ENCODE measurements around the gene ATRAID. TPM values are rescaled to one million over a fixed set of nuclear protein-coding genes. Genes with fewer than 3 reads are reported as not detected.
"Not testable (repeated sequence)": the region's sequence is repeated elsewhere in the genome, so short reads cannot be mapped to it uniquely, and the experiment has no call there.

The ATRAID gene
- total and polyA plus RNA-seq, 2 experiments from 2014 or later: 129 to 154 TPM

DNA sequence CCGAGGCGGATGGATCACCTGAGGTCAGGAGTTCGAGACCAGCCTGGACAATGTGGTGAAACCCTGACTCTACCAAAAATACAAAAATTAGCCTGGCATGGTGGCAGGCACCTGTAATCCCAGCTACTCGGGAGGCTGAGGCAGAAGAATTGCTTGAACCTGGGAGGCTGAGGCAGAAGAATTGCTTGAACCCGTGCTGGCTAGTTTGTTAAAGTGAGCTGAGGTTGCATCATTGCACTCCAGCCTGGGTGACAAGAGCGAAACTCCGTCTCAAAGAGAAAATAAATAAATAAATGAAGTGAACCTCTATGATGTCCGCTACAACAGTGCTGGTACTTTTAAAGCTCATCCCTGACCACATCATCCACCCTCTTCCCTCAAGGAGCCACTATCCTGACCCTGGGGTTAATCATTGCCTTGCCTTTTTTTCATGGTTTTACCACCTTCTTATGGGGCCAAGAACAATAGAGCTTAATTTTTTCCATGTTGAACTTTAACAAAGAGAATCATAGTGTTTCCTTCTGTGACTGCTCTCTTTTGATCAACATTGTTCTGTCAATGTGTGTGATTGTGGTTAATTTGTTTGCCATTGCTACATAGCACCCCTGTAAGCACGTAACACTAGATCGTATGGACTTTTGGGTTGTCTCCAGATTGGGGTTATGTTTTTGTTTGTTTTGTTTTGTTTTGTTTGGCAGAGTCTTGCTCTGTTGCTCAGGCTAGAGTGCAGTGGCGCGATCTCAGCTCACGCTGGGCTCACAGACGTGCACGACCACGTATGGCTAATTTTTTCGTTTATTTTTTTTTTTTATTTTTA is 17.1 kb upstream of the ATRAID start (continued):
- TF ChIP-seq ZNF462 (CRISPR knock-in tag; IDR thresholded peaks at IDR 0.05): no peak
- TF ChIP-seq EZH2 (IDR thresholded peaks at IDR 0.05; ENCODE audit: low read depth, unreplicated experiment): no peak
- no peak for TF ChIP-seq CREB1 (CRISPR knock-in tag; IDR thresholded peaks at IDR 0.05; ENCODE audit: low read depth)
- TF ChIP-seq ZNF114 (CRISPR knock-in tag; IDR thresholded peaks at IDR 0.05): no peak
- no peak for TF ChIP-seq JUNB (IDR thresholded peaks at IDR 0.05; ENCODE audit: unreplicated experiment)

DNA sequence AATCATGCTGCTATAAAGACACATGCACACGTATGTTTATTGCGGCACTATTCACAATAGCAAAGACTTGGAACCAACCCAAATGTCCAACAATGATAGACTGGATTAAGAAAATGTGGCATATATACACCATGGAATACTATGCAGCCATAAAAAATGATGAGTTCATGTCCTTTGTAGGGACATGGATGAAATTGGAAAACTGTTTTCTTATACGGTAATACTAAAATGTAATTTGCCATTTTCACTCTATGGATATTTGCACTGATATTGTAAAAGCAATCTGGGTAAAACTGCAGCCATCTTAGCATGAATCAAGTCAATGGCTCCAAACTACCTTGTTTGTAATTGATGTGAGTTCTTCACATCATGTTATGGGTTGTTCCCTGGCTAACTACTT is 16.0 kb upstream of the ATRAID start:
- not testable (repeated sequence) for H3K4me2 ChIP-seq; ATAC-seq; H3K4me3 Mint-ChIP-seq; H3K27me3 Mint-ChIP-seq (ENCODE audit: insufficient read depth, low read depth, poor library complexity); H3K4me3 ChIP-seq; H3K27ac ChIP-seq (ENCODE audit: low read depth); H3K27me3 ChIP-seq (ENCODE audit: insufficient read depth); H3K27ac Mint-ChIP-seq; H3K9me3 Mint-ChIP-seq; H4K20me1 ChIP-seq (replicated peaks; ENCODE audit: insufficient read depth); H3K9me2 ChIP-seq (ENCODE audit: insufficient read depth); H2AFZ ChIP-seq; H3K4me1 Mint-ChIP-seq; H3K4me1 ChIP-seq (ENCODE audit: insufficient read depth); H3K36me3 ChIP-seq (ENCODE audit: insufficient read depth); DNase-seq (ENCODE audit: low spot score); H3K79me2 ChIP-seq (replicated peaks; ENCODE audit: insufficient read depth); H3F3A ChIP-seq (replicated peaks; ENCODE audit: low read depth)
- H3K36me3 Mint-ChIP-seq (ENCODE audit: low read depth): peaks cover 15% of the 10 kb centered on the region

DNA sequence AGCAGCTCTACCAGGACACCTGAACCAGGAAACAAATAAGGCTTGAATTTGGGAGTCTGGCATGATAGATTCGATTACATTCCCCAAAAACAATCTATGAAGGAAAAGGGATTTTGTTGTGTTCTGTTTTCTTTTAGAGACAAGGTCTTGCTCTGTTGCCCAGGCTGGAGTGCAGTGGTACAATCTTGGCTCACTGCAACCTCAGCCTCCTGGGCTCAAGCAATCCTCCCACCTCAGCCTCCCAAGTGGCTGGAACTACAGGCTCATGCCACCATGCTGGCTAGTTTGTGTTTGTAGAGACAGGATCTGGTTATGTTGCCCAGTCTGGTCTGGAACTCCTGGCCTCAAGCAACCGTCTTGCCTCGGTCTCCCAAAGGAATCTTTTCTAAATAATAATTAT is 13.8 kb upstream of the ATRAID start:
- H3K79me2 ChIP-seq (replicated peaks; ENCODE audit: insufficient read depth); H3K9me3 Mint-ChIP-seq; H4K20me1 ChIP-seq (replicated peaks; ENCODE audit: insufficient read depth); H3K27ac Mint-ChIP-seq; H3K4me3 Mint-ChIP-seq; H3K36me3 ChIP-seq (ENCODE audit: insufficient read depth); H3K27ac ChIP-seq (ENCODE audit: low read depth); H3F3A ChIP-seq (replicated peaks; ENCODE audit: low read depth); H2AFZ ChIP-seq; H3K4me2 ChIP-seq; H3K27me3 ChIP-seq (ENCODE audit: insufficient read depth); DNase-seq (ENCODE audit: low spot score); H3K4me3 ChIP-seq; ATAC-seq; H3K4me1 Mint-ChIP-seq; H3K4me1 ChIP-seq (ENCODE audit: insufficient read depth); H3K27me3 Mint-ChIP-seq (ENCODE audit: insufficient read depth, low read depth, poor library complexity); H3K9me2 ChIP-seq (ENCODE audit: insufficient read depth): not testable (repeated sequence)
- H3K36me3 Mint-ChIP-seq (ENCODE audit: low read depth): peaks cover 35% of the 10 kb centered on the region

All from GM23338 (cell line).